Peyer's patch (tissue), 4 donors: ENCODE results near the gene AGBL2. TPM values are rescaled to one million over a fixed set of nuclear protein-coding genes. Genes with fewer than 3 reads are reported as not detected.

Experiments
- DNase-seq, 3 donors: peaks; one replicate each; pipeline ENCODE4 v3.0.0-alpha.2; 2017 to 2019
- H3K27ac ChIP-seq, 4 donors: fragments of 200-600 bp; sonication (generic); one replicate each; pipeline ENCODE4 v1.5.1; 2016 to 2019
- H3K27me3 ChIP-seq, 2 donors: fragments of 200-600 bp; sonication (generic); one replicate each; pipeline ENCODE4 v1.5.1; 2019
- H3K36me3 ChIP-seq, 3 donors: fragments of 200-600 bp; sonication (generic); one replicate each; pipeline ENCODE4 v1.5.1; 2016 to 2019
- H3K4me1 ChIP-seq, 4 donors: fragments of 200-600 bp; sonication (generic); one replicate each; pipeline ENCODE4 v1.5.1; 2016 to 2019
- H3K4me3 ChIP-seq, 4 donors: fragments of 200-600 bp; sonication (generic); 1 replicate in 3 of 4; 2 replicates in 1 of 4; pipeline ENCODE4 v1.5.1; 2016 to 2019; ENCODE audit warnings: mild to moderate bottlenecking in 1 of 4
- H3K9me3 ChIP-seq, 4 donors: fragments of 200-600 bp; sonication (generic); one replicate each; pipeline ENCODE4 v1.5.1; 2016 to 2019; ENCODE audit warnings: mild to moderate bottlenecking in 1 of 4
- POLR2A ChIP-seq, 2 donors: fragments of 450-650 bp; IDR thresholded peaks; one replicate each; pipeline ENCODE4 v1.5.1; 2017; ENCODE audit warnings: antibody characterized with exemption in 2 of 2, mild to moderate bottlenecking in 2 of 2, moderate library complexity in 2 of 2
- small RNA-seq, 2 donors: library from RNA; depleted of rRNA; stranded (forward); fragments of <200 nt; gene quantifications; one replicate each; pipeline ENCODE3, GENCODE V24; 2016
- total RNA-seq, 4 donors: library from RNA; depleted of rRNA; stranded (reverse); fragments of >200 nt; gene quantifications; one replicate each; pipeline ENCODE4 v1.1.0, GENCODE V29; 2016
- TF ChIP-seq, protein P1 (sequence below), 6 experiments: fragments of 450-650 bp in 4 of 6; fragments of 200-600 bp in 2 of 6; sonication (generic) in 1 of 6; IDR thresholded peaks; one replicate each; pipeline ENCODE4 v1.5.1; 2017 to 2019; ENCODE audit warnings: antibody characterized with exemption in 6 of 6, mild to moderate bottlenecking in 3 of 6, moderate library complexity in 1 of 6

AGBL2 gene
- total RNA-seq, 4 donors from 2014 or later, result 1.7 to 17.4 (median 4.4) TPM

DNA sequence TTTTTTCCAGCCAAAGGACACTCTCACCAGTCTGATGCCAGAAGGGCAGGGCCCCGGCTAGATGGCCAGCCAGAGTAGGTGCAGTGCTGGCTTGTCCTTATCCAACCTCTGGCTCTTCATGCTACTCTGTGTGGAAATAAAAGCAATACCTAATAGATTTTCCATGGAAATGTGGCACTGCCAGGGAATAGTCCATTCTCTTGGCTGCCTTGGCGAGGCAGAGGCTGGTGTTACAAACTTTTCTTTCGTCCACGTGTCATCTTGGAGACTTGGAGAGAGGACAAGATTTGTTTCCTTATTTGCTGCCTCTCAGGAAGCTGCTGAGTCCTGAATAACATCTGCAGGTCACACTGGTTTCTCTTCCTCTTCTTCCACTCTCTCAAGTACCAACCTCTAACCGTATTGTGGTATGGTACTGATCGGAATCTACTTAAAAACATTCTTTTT, 103.8 kb downstream of the AGBL2 start:
- Histone ChIP-seq H3K4me3 (no peak overlapping the region), H3K27me3 (no peaks in the 10 kb centered on the region), H3K4me1 (no peaks in the 10 kb centered on the region), H3K27ac (peak overlapping the region in 1 of 4 donors; percentile 3), H3K36me3 (peaks cover 0 to 7% (median 0%) of the 10 kb centered on the region in 3 donors), H3K9me3 (no peaks in the 10 kb centered on the region)
- no peak for TF ChIP-seq POLR2A (IDR thresholded peaks at IDR 0.05)
- TF ChIP-seq, protein P1, sequence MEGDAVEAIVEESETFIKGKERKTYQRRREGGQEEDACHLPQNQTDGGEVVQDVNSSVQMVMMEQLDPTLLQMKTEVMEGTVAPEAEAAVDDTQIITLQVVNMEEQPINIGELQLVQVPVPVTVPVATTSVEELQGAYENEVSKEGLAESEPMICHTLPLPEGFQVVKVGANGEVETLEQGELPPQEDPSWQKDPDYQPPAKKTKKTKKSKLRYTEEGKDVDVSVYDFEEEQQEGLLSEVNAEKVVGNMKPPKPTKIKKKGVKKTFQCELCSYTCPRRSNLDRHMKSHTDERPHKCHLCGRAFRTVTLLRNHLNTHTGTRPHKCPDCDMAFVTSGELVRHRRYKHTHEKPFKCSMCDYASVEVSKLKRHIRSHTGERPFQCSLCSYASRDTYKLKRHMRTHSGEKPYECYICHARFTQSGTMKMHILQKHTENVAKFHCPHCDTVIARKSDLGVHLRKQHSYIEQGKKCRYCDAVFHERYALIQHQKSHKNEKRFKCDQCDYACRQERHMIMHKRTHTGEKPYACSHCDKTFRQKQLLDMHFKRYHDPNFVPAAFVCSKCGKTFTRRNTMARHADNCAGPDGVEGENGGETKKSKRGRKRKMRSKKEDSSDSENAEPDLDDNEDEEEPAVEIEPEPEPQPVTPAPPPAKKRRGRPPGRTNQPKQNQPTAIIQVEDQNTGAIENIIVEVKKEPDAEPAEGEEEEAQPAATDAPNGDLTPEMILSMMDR (IDR thresholded peaks at IDR 0.05), result no peak
- DNase-seq, result no peak

DNA sequence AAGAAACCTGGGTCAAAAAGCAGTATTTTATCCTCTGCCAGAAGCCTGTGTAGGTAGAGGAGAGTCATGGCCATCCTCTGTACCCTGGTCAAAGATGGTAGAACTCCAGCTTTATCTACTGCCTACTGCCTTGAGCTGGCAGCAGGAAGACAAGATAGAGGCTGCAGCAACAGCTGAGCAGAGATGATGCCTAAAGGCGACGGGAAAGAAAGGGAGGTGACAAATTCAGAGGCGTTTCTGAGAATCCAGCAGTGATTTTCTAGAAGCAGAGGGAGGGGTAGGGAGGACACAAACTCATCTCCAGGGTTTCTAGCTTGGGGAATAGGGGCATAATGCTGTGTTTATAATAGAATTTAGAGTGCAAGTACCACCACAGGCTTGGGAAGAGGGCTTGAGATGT, 105.5 kb downstream of the AGBL2 start:
- no peak overlapping the region for H3K4me3 ChIP-seq
- H3K27me3 ChIP-seq, result no peaks in the 10 kb centered on the region
- peaks cover 0 to 6% (median 0%) of the 10 kb centered on the region in 3 donors for H3K36me3 ChIP-seq
- DNase-seq, result no peak
- H3K27ac ChIP-seq, result no peak overlapping the region
- TF ChIP-seq POLR2A (IDR thresholded peaks at IDR 0.05), result no peak
- TF ChIP-seq, protein P1 (IDR thresholded peaks at IDR 0.05), result no peak
- no peaks in the 10 kb centered on the region for H3K9me3 ChIP-seq
- H3K4me1 ChIP-seq, result no peaks in the 10 kb centered on the region

Small RNA genes lying within 50 kb of the gene (small RNA-seq; reads per million reads assigned to genes)
- 0 reads per million in 2 donors for gene RF00019

Other genes starting within 250 kb of the AGBL2 start
- gene CELF1, start 162.2 kb downstream of the AGBL2 start, total RNA-seq, result 100 to 1,000 TPM in 3 of 4 donors, 10 to 100 TPM in 1; 90.7 to 134 (median 121) TPM
- 10 to 100 TPM; 43.1 to 80.9 (median 65.8) TPM for gene PTPMT1, start 149.8 kb downstream of the AGBL2 start, total RNA-seq
- 10 to 100 TPM in 2 of 4 donors, 1 to 10 TPM in 2; 6.6 to 11.9 (median 9.7) TPM for gene KBTBD4, start 136.4 kb downstream of the AGBL2 start, total RNA-seq
- gene NDUFS3, start 136.3 kb downstream of the AGBL2 start, total RNA-seq, result 100 to 1,000 TPM; 109 to 152 (median 126) TPM
- not detected for gene FAM180B, start 128.7 kb downstream of the AGBL2 start, total RNA-seq
- 1 to 10 TPM in 2 of 4 donors, not detected in 2; 1.2 to 4.4 TPM for gene C1QTNF4, start 121.0 kb downstream of the AGBL2 start, total RNA-seq
- 100 to 1,000 TPM in 1 of 4 donors, 10 to 100 TPM in 3; 36.3 to 118 (median 75.8) TPM for gene MTCH2, start 72.8 kb downstream of the AGBL2 start, total RNA-seq
- 100 to 1,000 TPM; 130 to 691 (median 255) TPM for gene FNBP4, start 52.0 kb upstream of the AGBL2 start, total RNA-seq
- 10 to 100 TPM; 17.3 to 45.4 (median 22.7) TPM for gene NUP160, start 133.0 kb upstream of the AGBL2 start, total RNA-seq